ENCODE measurements around the gene HDAC4.

The HDAC4 gene

GRCh38 chr2:239026711-239027361 lies 374.0 kb downstream of the HDAC4 start:
- H3K9me3 ChIP-seq (ENCODE audit: control insufficient read depth, low read length), result no peaks in the 10 kb centered on the region
- DNase-seq, result no peak
- peaks cover 3% of the 10 kb centered on the region for H3K27me3 ChIP-seq (replicated peaks; ENCODE audit: control insufficient read depth, insufficient read depth, low read length, poor library complexity, severe bottlenecking)
- H3K36me3 ChIP-seq (ENCODE audit: control insufficient read depth, insufficient read depth, low read length), result no peaks in the 10 kb centered on the region
- H3K27ac ChIP-seq (ENCODE audit: insufficient read depth, low read length, poor library complexity, severe bottlenecking), result no peak overlapping the region
- H3K4me3 ChIP-seq (ENCODE audit: insufficient read depth, low read depth, low read length, poor library complexity, severe bottlenecking), result no peak overlapping the region
- no peaks in the 10 kb centered on the region for H3K4me1 ChIP-seq (ENCODE audit: control insufficient read depth, insufficient read depth, low read length, poor library complexity, severe bottlenecking)

- DNase-seq, result no peak
- Histone ChIP-seq H3K27me3 (replicated peaks; ENCODE audit: control insufficient read depth, insufficient read depth, low read length, poor library complexity, severe bottlenecking) (peaks cover 3% of the 10 kb centered on the region), H3K27ac (ENCODE audit: insufficient read depth, low read length, poor library complexity, severe bottlenecking) (no peak overlapping the region), H3K4me3 (ENCODE audit: insufficient read depth, low read depth, low read length, poor library complexity, severe bottlenecking) (no peak overlapping the region), H3K36me3 (ENCODE audit: control insufficient read depth, insufficient read depth, low read length) (no peaks in the 10 kb centered on the region), H3K4me1 (ENCODE audit: control insufficient read depth, insufficient read depth, low read length, poor library complexity, severe bottlenecking) (no peaks in the 10 kb centered on the region), H3K9me3 (ENCODE audit: control insufficient read depth, low read length) (no peaks in the 10 kb centered on the region)
Observed at GRCh38 chr2:239025951-239026461, 374.8 kb downstream of the HDAC4 start.

GRCh38 chr2:239025096-239025801 lies 375.6 kb downstream of the HDAC4 start:
- H3K4me3 ChIP-seq (ENCODE audit: insufficient read depth, low read depth, low read length, poor library complexity, severe bottlenecking), result no peak overlapping the region
- H3K4me1 ChIP-seq (ENCODE audit: control insufficient read depth, insufficient read depth, low read length, poor library complexity, severe bottlenecking), result no peaks in the 10 kb centered on the region
- no peaks in the 10 kb centered on the region for H3K36me3 ChIP-seq (ENCODE audit: control insufficient read depth, insufficient read depth, low read length)
- no peaks in the 10 kb centered on the region for H3K9me3 ChIP-seq (ENCODE audit: control insufficient read depth, low read length)
- H3K27ac ChIP-seq (ENCODE audit: insufficient read depth, low read length, poor library complexity, severe bottlenecking), result no peak overlapping the region
- DNase-seq, result no peak
- peaks cover 3% of the 10 kb centered on the region for H3K27me3 ChIP-seq (replicated peaks; ENCODE audit: control insufficient read depth, insufficient read depth, low read length, poor library complexity, severe bottlenecking)

- no peaks in the 10 kb centered on the region for H3K36me3 ChIP-seq (ENCODE audit: control insufficient read depth, insufficient read depth, low read length)
- H3K27me3 ChIP-seq (replicated peaks; ENCODE audit: control insufficient read depth, insufficient read depth, low read length, poor library complexity, severe bottlenecking), result peaks cover 3% of the 10 kb centered on the region
- DNase-seq, result no peak
- H3K9me3 ChIP-seq (ENCODE audit: control insufficient read depth, low read length), result no peaks in the 10 kb centered on the region
- no peaks in the 10 kb centered on the region for H3K4me1 ChIP-seq (ENCODE audit: control insufficient read depth, insufficient read depth, low read length, poor library complexity, severe bottlenecking)
- no peak overlapping the region for H3K27ac ChIP-seq (ENCODE audit: insufficient read depth, low read length, poor library complexity, severe bottlenecking)
- no peak overlapping the region for H3K4me3 ChIP-seq (ENCODE audit: insufficient read depth, low read depth, low read length, poor library complexity, severe bottlenecking)
Observed at GRCh38 chr2:239024226-239024625, 376.6 kb downstream of the HDAC4 start.

GRCh38 chr2:239022437-239023260 lies 378.2 kb downstream of the HDAC4 start:
- H3K36me3 ChIP-seq (ENCODE audit: control insufficient read depth, insufficient read depth, low read length), result no peaks in the 10 kb centered on the region
- no peaks in the 10 kb centered on the region for H3K27me3 ChIP-seq (replicated peaks; ENCODE audit: control insufficient read depth, insufficient read depth, low read length, poor library complexity, severe bottlenecking)
- no peaks in the 10 kb centered on the region for H3K9me3 ChIP-seq (ENCODE audit: control insufficient read depth, low read length)
- no peaks in the 10 kb centered on the region for H3K4me1 ChIP-seq (ENCODE audit: control insufficient read depth, insufficient read depth, low read length, poor library complexity, severe bottlenecking)
- H3K27ac ChIP-seq (ENCODE audit: insufficient read depth, low read length, poor library complexity, severe bottlenecking), result no peak overlapping the region
- H3K4me3 ChIP-seq (ENCODE audit: insufficient read depth, low read depth, low read length, poor library complexity, severe bottlenecking), result no peak overlapping the region
- DNase-seq, result no peak

GRCh38 chr2:239021651-239022436 lies 379.0 kb downstream of the HDAC4 start:
- Histone ChIP-seq H3K4me1 (ENCODE audit: control insufficient read depth, insufficient read depth, low read length, poor library complexity, severe bottlenecking) (no peaks in the 10 kb centered on the region), H3K27ac (ENCODE audit: insufficient read depth, low read length, poor library complexity, severe bottlenecking) (no peak overlapping the region), H3K36me3 (ENCODE audit: control insufficient read depth, insufficient read depth, low read length) (no peaks in the 10 kb centered on the region), H3K4me3 (ENCODE audit: insufficient read depth, low read depth, low read length, poor library complexity, severe bottlenecking) (no peak overlapping the region), H3K9me3 (ENCODE audit: control insufficient read depth, low read length) (no peaks in the 10 kb centered on the region), H3K27me3 (replicated peaks; ENCODE audit: control insufficient read depth, insufficient read depth, low read length, poor library complexity, severe bottlenecking) (no peaks in the 10 kb centered on the region)
- no peak for DNase-seq

- no peak overlapping the region for H3K4me3 ChIP-seq (ENCODE audit: insufficient read depth, low read depth, low read length, poor library complexity, severe bottlenecking)
- H3K36me3 ChIP-seq (ENCODE audit: control insufficient read depth, insufficient read depth, low read length), result no peaks in the 10 kb centered on the region
- H3K27ac ChIP-seq (ENCODE audit: insufficient read depth, low read length, poor library complexity, severe bottlenecking), result no peak overlapping the region
- no peaks in the 10 kb centered on the region for H3K4me1 ChIP-seq (ENCODE audit: control insufficient read depth, insufficient read depth, low read length, poor library complexity, severe bottlenecking)
- no peaks in the 10 kb centered on the region for H3K27me3 ChIP-seq (replicated peaks; ENCODE audit: control insufficient read depth, insufficient read depth, low read length, poor library complexity, severe bottlenecking)
- no peaks in the 10 kb centered on the region for H3K9me3 ChIP-seq (ENCODE audit: control insufficient read depth, low read length)
- DNase-seq, result no peak
Observed at GRCh38 chr2:239021224-239021623, 379.6 kb downstream of the HDAC4 start.

GRCh38 chr2:239020541-239021041 lies 380.2 kb downstream of the HDAC4 start:
- H3K27me3 ChIP-seq (replicated peaks; ENCODE audit: control insufficient read depth, insufficient read depth, low read length, poor library complexity, severe bottlenecking), result no peaks in the 10 kb centered on the region
- no peak overlapping the region for H3K4me3 ChIP-seq (ENCODE audit: insufficient read depth, low read depth, low read length, poor library complexity, severe bottlenecking)

GRCh38 chr2:239019183-239019581 lies 381.6 kb downstream of the HDAC4 start:
- DNase-seq, result no peak
- Histone ChIP-seq H3K4me1 (ENCODE audit: control insufficient read depth, insufficient read depth, low read length, poor library complexity, severe bottlenecking) (no peaks in the 10 kb centered on the region), H3K27ac (ENCODE audit: insufficient read depth, low read length, poor library complexity, severe bottlenecking) (no peak overlapping the region), H3K27me3 (replicated peaks; ENCODE audit: control insufficient read depth, insufficient read depth, low read length, poor library complexity, severe bottlenecking) (peaks cover 7% of the 10 kb centered on the region), H3K36me3 (ENCODE audit: control insufficient read depth, insufficient read depth, low read length) (no peaks in the 10 kb centered on the region), H3K4me3 (ENCODE audit: insufficient read depth, low read depth, low read length, poor library complexity, severe bottlenecking) (no peak overlapping the region), H3K9me3 (ENCODE audit: control insufficient read depth, low read length) (no peaks in the 10 kb centered on the region)

More at GRCh38 chr2:239020541-239021041, 380.2 kb downstream of the HDAC4 start:
- no peak overlapping the region for H3K27ac ChIP-seq (ENCODE audit: insufficient read depth, low read length, poor library complexity, severe bottlenecking)
- H3K9me3 ChIP-seq (ENCODE audit: control insufficient read depth, low read length), result no peaks in the 10 kb centered on the region
- H3K4me1 ChIP-seq (ENCODE audit: control insufficient read depth, insufficient read depth, low read length, poor library complexity, severe bottlenecking), result no peaks in the 10 kb centered on the region
- H3K36me3 ChIP-seq (ENCODE audit: control insufficient read depth, insufficient read depth, low read length), result no peaks in the 10 kb centered on the region
- no peak for DNase-seq
